Hepatocyte (in vitro differentiated cells): ENCODE measurements around the gene TBC1D8. TPM values are rescaled to one million over a fixed set of nuclear protein-coding genes. Genes with fewer than 3 reads are reported as not detected.

Experiments used
- DNase-seq: peaks from one replicate; pipeline ENCODE4 v3.0.0-alpha.2; 2016; ENCODE audit warnings: low spot score
- H2AFZ ChIP-seq: fragments of 200-600 bp; sonication (generic); 2 replicates; pipeline ENCODE4 v1.6.0; 2016; ENCODE audit warnings: antibody characterized with exemption, mild to moderate bottlenecking
- H3K27ac ChIP-seq: fragments of 200-600 bp; sonication (generic); 2 replicates; pipeline ENCODE4 v1.5.1; 2016; ENCODE audit warnings: mild to moderate bottlenecking
- H3K27me3 ChIP-seq: fragments of 200-600 bp; sonication (generic); 2 replicates; pipeline ENCODE4 v1.6.1; 2016
- H3K36me3 ChIP-seq: fragments of 200-600 bp; sonication (generic); replicated peaks from 2 replicates; pipeline ENCODE4 v1.5.1; 2016; ENCODE audit warnings: low read depth; ENCODE audit not compliant: insufficient read depth
- H3K4me1 ChIP-seq: fragments of 200-600 bp; sonication (generic); 2 replicates; pipeline ENCODE4 v1.5.1; 2016; ENCODE audit warnings: mild to moderate bottlenecking, moderate library complexity; ENCODE audit not compliant: insufficient read depth
- H3K4me2 ChIP-seq: fragments of 200-600 bp; sonication (generic); 2 replicates; pipeline ENCODE4 v1.6.0; 2016
- H3K4me3 ChIP-seq: fragments of 200-600 bp; sonication (generic); 2 replicates; pipeline ENCODE4 v1.5.1; 2016; ENCODE audit warnings: mild to moderate bottlenecking
- H3K79me2 ChIP-seq: fragments of 200-600 bp; sonication (generic); 2 replicates; pipeline ENCODE4 v1.6.0; 2017; ENCODE audit warnings: mild to moderate bottlenecking
- H3K9me2 ChIP-seq: fragments of 200-600 bp; sonication (generic); replicated peaks from 2 replicates; pipeline ENCODE4 v1.6.0; 2017; ENCODE audit warnings: mild to moderate bottlenecking; ENCODE audit not compliant: insufficient read depth
- H3K9me3 ChIP-seq: fragments of 200-600 bp; sonication (generic); 2 replicates; pipeline ENCODE4 v1.5.1; 2016; ENCODE audit warnings: low read depth, mild to moderate bottlenecking
- H4K20me1 ChIP-seq: fragments of 200-600 bp; sonication (generic); 2 replicates; pipeline ENCODE4 v1.6.0; 2016; ENCODE audit warnings: mild to moderate bottlenecking; ENCODE audit not compliant: insufficient read depth, poor library complexity, severe bottlenecking
- CTCF ChIP-seq: fragments of 200-600 bp; sonication (generic); IDR thresholded peaks from 2 replicates; pipeline ENCODE4 v1.5.1; 2016; ENCODE audit warnings: antibody characterized with exemption, mild to moderate bottlenecking; ENCODE audit not compliant: poor library complexity
- EZH2 ChIP-seq: fragments of 200-600 bp; sonication (generic); IDR thresholded peaks from 2 replicates; pipeline ENCODE4 v1.6.1; 2016; ENCODE audit warnings: antibody characterized with exemption, mild to moderate bottlenecking, borderline replicate concordance
- EZH2phosphoT487 ChIP-seq: fragments of 200-600 bp; sonication (generic); IDR thresholded peaks from one replicate; pipeline ENCODE4 v1.6.1; 2018; ENCODE audit warnings: antibody characterized with exemption, mild to moderate bottlenecking, low read depth, moderate library complexity; ENCODE audit not compliant: unreplicated experiment, severe bottlenecking
- WGBS: methylation state at CpG from one replicate; pipeline ENCODE4 v1.1.6; 2016; ENCODE audit warnings: low lambda C conversion rate; ENCODE audit errors: missing lambda C conversion rate; 5-methylcytosine and 5-hydroxymethylcytosine counted together
- polyA plus RNA-seq: library from polyadenylated mRNA; unstranded; fragments of >200 nt; fragmentation: Nextera tagmentation; extraction: Ambion mirVana; gene quantifications from 2 replicates; pipeline ENCODE4 v1.2.1, GENCODE V29; 2016
- total RNA-seq: library from RNA; depleted of rRNA; stranded (reverse); fragments of >200 nt; gene quantifications from 2 replicates; pipeline ENCODE4 v1.2.3, GENCODE V29; 2014

Gene TBC1D8
- total and polyA plus RNA-seq, 2 experiments from 2014 or later, result 10.1 to 15.8 TPM

GRCh38 chr2:101161658-101162057, 10.5 kb upstream of the TBC1D8 start:
- Histone ChIP-seq H3K4me3 (no peak overlapping the region), H3K79me2 (no peaks in the 10 kb centered on the region), H3K9me2 (no peaks in the 10 kb centered on the region), H3K4me2 (no peak overlapping the region), H4K20me1 (no peaks in the 10 kb centered on the region), H3K4me1 (no peaks in the 10 kb centered on the region), H3K27ac (no peak overlapping the region), H3K36me3 (no peaks in the 10 kb centered on the region), H3K9me3 (no peaks in the 10 kb centered on the region), H3K27me3 (no peaks in the 10 kb centered on the region), H2AFZ (no peak overlapping the region)
- WGBS, result 95% methylated on average over 3 of the region's 3 CpGs
- TF ChIP-seq EZH2phosphoT487, result no peak
- no peak for TF ChIP-seq CTCF
- TF ChIP-seq EZH2, result no peak
- DNase-seq, result no peak

GRCh38 chr2:101160454-101160853, 9.3 kb upstream of the TBC1D8 start:
- Histone ChIP-seq H3K4me3 (no peak overlapping the region), H3K27me3 (no peaks in the 10 kb centered on the region), H3K9me3 (no peaks in the 10 kb centered on the region), H4K20me1 (no peaks in the 10 kb centered on the region), H2AFZ (no peak overlapping the region), H3K4me2 (no peak overlapping the region), H3K4me1 (no peaks in the 10 kb centered on the region), H3K27ac (no peak overlapping the region), H3K79me2 (no peaks in the 10 kb centered on the region), H3K9me2 (no peaks in the 10 kb centered on the region), H3K36me3 (no peaks in the 10 kb centered on the region)
- TF ChIP-seq EZH2phosphoT487 (no peak), CTCF (no peak), EZH2 (no peak)
- DNase-seq, result no peak
- 93% methylated on average over 3 of the region's 3 CpGs for WGBS

GRCh38 chr2:101159526-101159925, 8.3 kb upstream of the TBC1D8 start:
- Histone ChIP-seq H3K79me2 (no peaks in the 10 kb centered on the region), H3K36me3 (no peaks in the 10 kb centered on the region), H3K4me1 (no peaks in the 10 kb centered on the region), H3K4me3 (no peak overlapping the region), H3K4me2 (no peak overlapping the region), H3K9me3 (no peaks in the 10 kb centered on the region), H4K20me1 (no peaks in the 10 kb centered on the region), H3K27me3 (no peaks in the 10 kb centered on the region), H3K9me2 (no peaks in the 10 kb centered on the region), H3K27ac (no peak overlapping the region), H2AFZ (no peak overlapping the region)
- TF ChIP-seq CTCF (no peak), EZH2 (no peak), EZH2phosphoT487 (no peak)
- no peak for DNase-seq
- WGBS, result 65% methylated on average over 2 of the region's 2 CpGs

- TF ChIP-seq CTCF, result no peak
- no peak for TF ChIP-seq EZH2
- no peak for TF ChIP-seq EZH2phosphoT487
- Histone ChIP-seq H3K36me3 (no peaks in the 10 kb centered on the region), H2AFZ (no peak overlapping the region), H3K27me3 (no peaks in the 10 kb centered on the region), H3K79me2 (no peaks in the 10 kb centered on the region), H3K4me2 (no peak overlapping the region), H3K4me1 (peaks cover 5% of the 10 kb centered on the region), H3K9me2 (no peaks in the 10 kb centered on the region), H4K20me1 (no peaks in the 10 kb centered on the region), H3K9me3 (no peaks in the 10 kb centered on the region), H3K27ac (no peak overlapping the region), H3K4me3 (no peak overlapping the region)
- WGBS, result 90% methylated on average over 6 of the region's 6 CpGs
- no peak for DNase-seq
Observed at GRCh38 chr2:101157272-101157671, 6.1 kb upstream of the TBC1D8 start.
